GM19452 (cell line): ENCODE data around the gene DBNL.

Experiments
- ATAC-seq: cut with Tn5 transposase; IDR thresholded peaks from one replicate; pipeline ENCODE4 v1.9.1; 2021; ENCODE audit not compliant: unreplicated experiment

Gene DBNL

GRCh38 chr7:44108768-44109750 is 64.6 kb downstream of the DBNL start:
- no peak for ATAC-seq

GRCh38 chr7:44109991-44110390 is 65.5 kb downstream of the DBNL start:
- no peak for ATAC-seq

GRCh38 chr7:44110719-44111635 is 66.5 kb downstream of the DBNL start:
- ATAC-seq, result no peak
